Calu3 (cell line): ENCODE results near the gene PHC2. TPM values are rescaled to one million over a fixed set of nuclear protein-coding genes. Genes with fewer than 3 reads are reported as not detected.

ENCODE experiments used
- BruUV-seq: library from RNA; stranded (reverse); fragments of 400-500 nt; replicated peaks from 2 replicates; lab custom pipeline; 2021; lab: Mats Ljungman, UMichigan
- CTCF ChIA-PET: fragments of 300-600 bp; sonication (Branson Sonifier 250); formaldehyde crosslinking; loops from one replicate; lab custom pipeline; 2022; ENCODE audit warnings: antibody characterized with exemption; lab: Charles Lee
- DNase-seq: peaks from one replicate; pipeline ENCODE4 v3.0.0; 2022
- H3K27ac Mint-ChIP-seq: one replicate; pipeline ENCODE4 v1.8.0; 2022; ENCODE audit warnings: mixed read lengths; ENCODE audit not compliant: unreplicated experiment
- H3K27me3 Mint-ChIP-seq: one replicate; pipeline ENCODE4 v1.8.0; 2022; ENCODE audit warnings: mixed read lengths; ENCODE audit not compliant: unreplicated experiment
- H3K36me3 Mint-ChIP-seq: one replicate; pipeline ENCODE4 v1.8.0; 2022; ENCODE audit warnings: mild to moderate bottlenecking, moderate library complexity, mixed read lengths; ENCODE audit not compliant: insufficient read depth, unreplicated experiment
- H3K4me1 Mint-ChIP-seq: one replicate; pipeline ENCODE4 v1.8.0; 2022; ENCODE audit warnings: mild to moderate bottlenecking, low read depth, mixed read lengths; ENCODE audit not compliant: unreplicated experiment
- H3K4me3 Mint-ChIP-seq: one replicate; pipeline ENCODE4 v1.8.0; 2022; ENCODE audit warnings: mild to moderate bottlenecking, low read depth, moderate library complexity, mixed read lengths; ENCODE audit not compliant: unreplicated experiment
- H3K9me3 Mint-ChIP-seq: one replicate; pipeline ENCODE4 v1.8.0; 2022; ENCODE audit warnings: low read depth, mixed read lengths; ENCODE audit not compliant: unreplicated experiment
- CTCF ChIP-seq: fragments of 200-600 bp; IDR thresholded peaks from one replicate; pipeline ENCODE4 v1.8.0; 2022; ENCODE audit warnings: antibody characterized with exemption; ENCODE audit not compliant: unreplicated experiment
- intact Hi-C: fragments of 100-400 bp; cut with micrococcal nuclease; formaldehyde crosslinking; loops from one replicate; pipeline ENCODE4 v1.10.0; 2022; ENCODE audit not compliant: unreplicated experiment
- total RNA-seq: library from RNA; stranded (reverse); gene quantifications from 2 replicates; pipeline ENCODE4 v1.2.3, GENCODE V29; 2022

The PHC2 gene
- total RNA-seq, 1 experiment from 2014 or later, result 59.5 TPM

- Mint-ChIP-seq H3K36me3 (peaks cover 62% of the 10 kb centered on the region), H3K4me1 (no peaks in the 10 kb centered on the region), H3K27ac (no peak overlapping the region), H3K9me3 (no peaks in the 10 kb centered on the region), H3K27me3 (no peaks in the 10 kb centered on the region), H3K4me3 (no peak overlapping the region)
- DNase-seq, result no peak
- TF ChIP-seq CTCF, result no peak
- TSS peak; percentile 12 for BruUV-seq
- intact Hi-C loops, result no loop called here
- CTCF ChIA-PET, result no interaction called here
These were observed 107.0 kb downstream of the PHC2 start for GRCh38 chr1:33323663-33324477.

DNA sequence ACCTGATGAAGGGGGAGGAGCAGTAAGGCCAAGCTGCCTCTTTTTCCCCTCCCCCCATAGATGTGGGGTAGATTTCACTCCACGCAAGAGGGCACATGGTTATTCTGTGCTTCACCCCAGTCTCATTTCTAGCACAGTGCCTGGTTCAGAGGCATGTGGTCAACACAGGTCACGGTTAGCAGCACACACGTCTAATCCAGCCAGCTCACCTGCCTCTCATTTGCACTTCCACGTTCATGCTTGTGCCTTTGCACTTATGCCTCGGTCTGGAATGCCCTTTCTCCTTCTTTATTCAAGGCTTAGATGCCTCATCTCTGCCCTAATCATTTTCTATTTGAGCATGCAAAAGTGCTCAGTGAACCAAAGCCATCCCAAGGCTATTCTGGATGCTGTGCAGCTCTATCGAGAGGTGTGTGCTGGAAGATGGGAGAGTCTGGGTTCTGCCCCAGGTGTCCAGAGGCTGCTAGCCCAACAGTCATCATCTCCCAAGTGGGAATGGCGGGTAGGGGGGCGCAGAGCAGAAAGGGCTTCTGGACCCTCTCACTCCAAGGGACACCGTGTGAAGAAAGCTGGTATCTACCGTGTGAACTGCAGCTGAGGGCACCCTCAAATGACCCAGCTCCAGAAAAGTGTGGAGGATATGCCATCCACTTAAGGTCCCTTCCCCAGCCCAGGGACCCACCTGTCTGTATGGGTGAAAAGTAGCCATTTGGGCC, 107.9 kb downstream of the PHC2 start:
- Mint-ChIP-seq H3K9me3 (no peaks in the 10 kb centered on the region), H3K36me3 (peaks cover 56% of the 10 kb centered on the region), H3K27ac (no peak overlapping the region), H3K4me3 (no peak overlapping the region), H3K4me1 (no peaks in the 10 kb centered on the region), H3K27me3 (no peaks in the 10 kb centered on the region)
- intact Hi-C loops, result no loop called here
- CTCF ChIA-PET, result interaction anchor here (0.8 kb wide), 1 partner anchor 97 kb away, joined by 3 read pairs; no protein-coding TSS in a partner anchor
- no peak for TF ChIP-seq CTCF
- DNase-seq, result no peak
- BruUV-seq, result no TSS peak

GRCh38 chr1:33322109-33322508, 108.8 kb downstream of the PHC2 start:
- Mint-ChIP-seq H3K27me3 (no peaks in the 10 kb centered on the region), H3K9me3 (no peaks in the 10 kb centered on the region), H3K4me3 (no peak overlapping the region), H3K36me3 (peaks cover 49% of the 10 kb centered on the region), H3K4me1 (no peaks in the 10 kb centered on the region), H3K27ac (no peak overlapping the region)
- BruUV-seq, result no TSS peak
- DNase-seq, result no peak
- intact Hi-C loops, result no loop called here
- no peak for TF ChIP-seq CTCF
- CTCF ChIA-PET, result no interaction called here

DNA sequence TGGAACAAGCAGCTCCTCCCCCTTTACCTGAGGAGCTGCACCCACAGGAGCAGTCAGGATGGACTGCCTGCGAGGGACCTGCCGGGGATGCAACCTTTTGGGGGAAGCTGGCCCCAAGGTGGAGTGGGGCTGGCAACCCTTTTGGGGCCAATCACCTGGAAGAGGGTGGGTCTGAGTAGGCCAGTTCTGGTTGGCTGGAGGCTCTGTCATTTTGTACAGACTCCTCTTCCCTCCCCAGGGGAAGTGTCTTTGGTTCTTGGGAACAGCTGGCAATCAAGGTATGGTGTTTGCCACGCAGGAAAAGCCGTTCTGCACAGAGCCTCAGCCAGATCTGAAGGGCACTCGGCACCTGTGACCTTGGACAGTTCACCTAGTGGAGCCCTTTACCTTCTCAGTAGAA, 109.7 kb downstream of the PHC2 start:
- no peak for DNase-seq
- peaks cover 40% of the 10 kb centered on the region for H3K36me3 Mint-ChIP-seq
- intact Hi-C loops, result no loop called here
- TSS peak; percentile 11 for BruUV-seq
- H3K9me3 Mint-ChIP-seq, result no peaks in the 10 kb centered on the region
- TF ChIP-seq CTCF, result no peak
- no peaks in the 10 kb centered on the region for H3K4me1 Mint-ChIP-seq
- no peaks in the 10 kb centered on the region for H3K27me3 Mint-ChIP-seq
- H3K4me3 Mint-ChIP-seq, result no peak overlapping the region
- H3K27ac Mint-ChIP-seq, result no peak overlapping the region
- CTCF ChIA-PET, result interaction anchor here (1.2 kb wide), 1 partner anchor 26 kb away, joined by 3 read pairs; no protein-coding TSS in a partner anchor
